ENCODE measurements around the gene CARMIL1.
"Not testable (repeated sequence)": the region's sequence is repeated elsewhere in the genome, so short reads cannot be mapped to it uniquely, and the experiment has no call there.

CARMIL1 gene

DNA sequence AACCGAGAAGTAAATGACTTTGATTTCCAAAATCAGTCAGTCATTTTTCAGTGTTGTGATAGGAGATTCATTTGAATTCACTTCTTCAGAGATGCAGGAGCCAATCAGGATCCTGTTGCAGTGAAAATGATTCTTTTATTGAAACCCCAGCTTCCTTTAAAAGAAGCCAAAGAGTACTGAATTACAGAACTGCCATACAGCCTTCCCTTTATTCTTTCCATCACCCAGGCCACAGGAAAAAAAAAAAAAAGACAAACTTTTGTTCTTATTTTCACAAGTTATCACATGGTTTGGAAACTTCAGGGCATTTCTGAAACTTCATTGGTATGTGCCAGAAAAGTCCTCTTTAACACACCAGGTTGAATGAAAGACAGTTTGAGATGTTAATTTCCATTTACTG, 1.8 kb upstream of the CARMIL1 start:
- DNase-seq (ENCODE audit: low spot score) = no peak

DNA sequence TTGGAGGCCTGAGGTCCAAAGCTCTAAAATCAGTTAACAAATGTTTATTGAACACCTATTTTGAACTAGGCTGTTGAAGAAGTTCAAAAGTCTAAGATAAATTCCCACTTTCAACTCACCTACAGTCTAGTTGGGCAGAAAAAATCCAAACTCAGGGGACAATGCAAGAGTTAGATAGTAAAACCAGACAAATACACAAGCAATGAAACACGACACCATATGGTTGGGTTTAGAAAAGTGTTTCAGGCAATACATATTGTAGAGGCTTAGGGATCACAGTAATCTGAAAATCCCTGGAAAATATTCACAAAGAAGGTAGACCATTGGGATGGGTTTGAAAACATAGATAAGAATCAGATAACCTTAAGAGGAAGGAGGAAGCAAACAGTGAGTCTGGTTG, 1.3 kb upstream of the CARMIL1 start:
- DNase-seq (ENCODE audit: low spot score) = no peak

DNA sequence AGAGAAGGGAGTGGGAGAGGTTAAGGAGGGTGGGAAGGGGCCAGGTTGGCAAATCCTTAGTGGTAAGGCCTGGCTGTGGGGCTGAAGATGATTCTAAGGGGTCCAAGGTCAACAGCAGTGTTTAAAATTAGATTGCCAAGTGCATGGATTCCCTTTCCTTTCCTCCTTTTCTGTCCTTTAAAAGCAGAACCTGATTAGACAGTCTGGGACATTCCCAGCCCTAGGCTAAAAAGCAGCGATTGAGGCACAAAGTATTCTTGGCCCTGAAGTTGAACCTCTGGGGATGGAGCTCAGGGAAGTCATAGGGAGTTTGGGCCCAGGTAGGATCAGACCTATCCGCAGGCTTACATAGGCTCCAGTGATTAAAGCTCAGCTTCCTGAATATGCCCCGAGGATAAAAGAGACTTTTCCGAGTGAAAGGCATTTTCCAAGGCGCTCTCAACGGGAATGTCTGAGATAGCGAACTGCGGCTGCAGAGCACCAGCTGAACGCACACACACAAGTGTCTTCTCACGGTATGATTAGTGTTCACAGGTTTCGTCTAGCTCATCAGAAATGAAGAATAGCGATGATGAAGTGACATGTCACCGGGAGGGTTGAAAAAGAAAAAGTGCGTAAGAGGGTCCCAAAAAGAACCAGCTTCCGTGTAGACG, 787 bp upstream of the CARMIL1 start:
- no peak for DNase-seq (ENCODE audit: low spot score)

DNA sequence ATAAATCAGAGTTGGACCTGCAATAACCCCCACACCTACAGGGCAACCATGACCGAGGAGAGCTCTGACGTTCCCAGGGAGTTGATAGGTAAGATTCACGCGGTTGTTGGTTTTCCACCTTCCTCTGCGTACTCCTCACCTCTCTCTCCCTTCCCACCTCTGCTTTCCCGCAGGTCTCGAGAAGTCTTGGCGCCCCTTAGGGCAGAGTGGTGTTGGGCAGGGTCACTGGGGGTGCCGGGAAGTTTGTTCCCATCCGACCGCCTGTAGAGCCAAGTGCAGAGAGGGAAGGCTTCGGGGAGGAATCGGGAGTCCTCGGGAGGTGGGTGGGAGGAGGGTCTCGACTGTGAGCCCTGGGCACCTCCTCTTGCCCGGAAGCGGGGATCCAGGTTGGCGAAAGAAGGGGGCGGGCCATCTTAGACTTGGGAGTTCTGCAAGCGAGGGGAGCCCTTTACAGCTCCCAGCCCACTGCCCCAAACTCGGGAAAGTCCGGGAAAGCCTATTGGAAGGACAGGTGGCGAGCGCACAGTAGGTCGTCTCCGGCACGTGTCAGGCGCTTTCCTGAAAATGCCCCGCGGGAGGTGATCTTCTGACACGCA, 672 bp downstream of the CARMIL1 start:
- DNase-seq (ENCODE audit: low spot score) = no peak

DNA sequence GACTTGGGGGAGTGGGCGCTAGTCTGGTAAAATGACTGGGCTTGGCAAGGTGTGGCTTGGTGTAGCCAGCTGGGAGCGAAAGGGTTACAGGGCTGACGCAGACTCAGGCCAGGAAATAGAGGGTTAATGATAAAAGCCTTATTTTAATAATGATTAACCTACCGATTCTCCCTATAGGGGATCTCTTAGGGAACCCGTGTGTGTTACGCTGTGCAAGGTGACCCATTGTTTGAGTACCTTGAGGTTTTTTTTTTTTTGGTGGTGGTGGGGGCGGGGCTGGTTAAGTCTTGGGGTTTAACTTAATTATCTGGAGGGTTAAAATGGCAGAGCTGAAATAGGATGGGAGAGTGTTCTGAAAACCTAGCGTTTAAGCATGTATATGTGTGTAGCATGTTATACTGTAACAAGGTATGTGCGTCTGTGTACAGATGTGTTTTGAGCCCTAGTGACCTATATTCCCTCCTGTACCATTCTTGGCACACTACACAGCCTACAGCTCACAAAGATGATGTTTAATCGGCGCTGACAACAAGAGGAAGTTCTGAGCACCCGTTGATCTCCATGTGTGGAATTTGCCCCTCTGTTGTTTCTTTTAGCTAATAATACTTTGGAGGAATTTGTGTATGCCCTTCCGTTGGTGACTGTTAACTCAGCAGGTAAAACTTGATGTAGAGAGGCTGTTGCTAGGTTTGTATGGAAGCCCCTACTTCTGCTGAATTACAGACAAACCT, 1.3 kb downstream of the CARMIL1 start:
- DNase-seq (ENCODE audit: low spot score) = no peak

DNA sequence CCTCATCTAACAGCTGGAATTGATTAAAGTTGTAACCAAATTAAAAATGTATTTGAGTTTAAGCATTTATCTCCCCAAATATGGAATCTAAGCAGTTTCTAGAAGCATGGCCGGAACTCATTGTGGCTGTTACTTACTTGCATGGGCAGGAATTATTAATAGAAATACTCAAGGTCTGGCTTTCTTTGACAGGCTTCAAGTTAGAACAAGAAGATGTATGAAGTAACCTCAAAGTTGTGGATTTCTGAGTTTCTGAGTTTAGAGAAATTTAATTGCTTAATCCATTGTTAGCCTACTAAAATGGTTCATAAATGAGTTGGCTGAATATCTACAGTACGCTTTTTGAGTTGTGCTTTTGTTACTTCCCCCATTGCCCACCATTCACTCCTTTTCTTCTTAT, 7.7 kb downstream of the CARMIL1 start:
- DNase-seq (ENCODE audit: low spot score) = no peak

DNA sequence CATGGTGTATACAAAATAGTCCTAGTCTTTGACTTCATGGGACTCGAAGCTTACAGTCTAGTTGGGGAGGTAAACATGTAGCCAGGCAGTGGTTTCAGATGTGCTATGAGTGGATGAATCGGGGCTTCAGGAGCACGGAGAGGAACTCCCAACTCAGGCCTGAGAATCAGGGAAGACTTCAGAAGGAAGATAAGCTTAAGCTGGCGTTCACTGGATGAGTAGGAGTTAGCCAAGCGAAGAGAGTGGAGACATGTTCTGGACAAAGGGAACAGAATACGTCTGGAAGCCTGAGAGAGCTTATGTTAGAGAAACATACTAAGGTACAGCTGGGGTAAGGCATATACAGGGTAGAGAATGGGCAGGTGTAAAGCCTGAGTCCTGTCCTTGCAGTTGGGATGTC, 8.8 kb downstream of the CARMIL1 start:
- no peak for DNase-seq (ENCODE audit: low spot score)

DNA sequence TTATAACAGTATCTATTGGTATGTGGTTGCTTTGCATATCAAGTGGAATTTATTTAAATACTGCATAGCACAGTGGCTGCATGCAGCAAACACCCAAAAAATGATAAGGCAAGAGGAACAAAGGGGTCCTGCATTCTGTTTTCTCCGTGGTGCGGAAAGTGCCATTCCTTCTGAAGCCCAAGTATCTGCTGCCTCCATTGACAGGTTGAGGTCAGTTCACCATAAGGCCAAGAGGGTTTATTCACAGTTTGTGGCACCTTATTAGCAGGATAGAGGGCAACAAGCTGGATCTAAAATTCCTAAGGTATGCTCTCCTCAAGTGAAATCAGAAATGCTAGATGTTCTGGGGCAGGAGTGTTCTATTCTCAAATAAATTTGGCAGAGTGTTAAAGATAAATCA, 9.3 kb downstream of the CARMIL1 start:
- no peak for DNase-seq (ENCODE audit: low spot score)

DNA sequence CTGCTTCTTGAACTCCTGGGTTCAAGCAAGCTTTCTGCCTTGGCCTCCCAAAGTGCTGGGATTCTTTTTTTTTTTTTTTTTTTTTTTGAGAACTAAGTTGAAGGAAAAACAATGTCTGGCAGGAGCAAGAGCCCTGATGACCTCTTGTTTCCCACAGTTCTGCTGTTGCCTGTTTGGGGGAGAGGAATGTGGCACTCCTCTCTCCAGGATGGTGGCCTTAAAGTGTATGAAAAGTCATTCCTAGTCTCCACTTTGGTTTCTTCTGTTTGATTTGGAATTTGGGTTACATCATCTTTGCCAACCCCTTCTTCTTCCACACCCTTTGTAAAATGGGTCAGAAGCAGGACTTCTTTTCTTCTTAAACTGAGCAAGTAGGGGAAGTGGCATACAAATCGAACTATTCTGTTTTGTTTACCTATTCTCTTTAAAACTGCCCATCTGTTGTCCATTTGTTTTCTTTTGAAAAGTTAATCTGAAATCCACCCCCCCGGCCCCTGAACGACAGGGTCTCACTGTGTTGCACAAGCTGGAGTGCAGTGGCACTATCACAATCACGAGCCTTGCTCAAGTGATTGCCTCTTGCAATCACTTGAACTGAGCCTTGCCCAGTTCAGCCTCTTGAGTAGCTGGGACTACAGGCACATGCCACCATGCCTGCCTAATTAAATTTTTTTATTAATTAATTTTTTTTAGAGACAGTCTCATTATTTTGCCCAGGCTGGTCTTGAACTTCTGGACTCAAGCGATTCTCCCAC, 11.3 kb downstream of the CARMIL1 start:
- no peak for DNase-seq (ENCODE audit: low spot score)

DNA sequence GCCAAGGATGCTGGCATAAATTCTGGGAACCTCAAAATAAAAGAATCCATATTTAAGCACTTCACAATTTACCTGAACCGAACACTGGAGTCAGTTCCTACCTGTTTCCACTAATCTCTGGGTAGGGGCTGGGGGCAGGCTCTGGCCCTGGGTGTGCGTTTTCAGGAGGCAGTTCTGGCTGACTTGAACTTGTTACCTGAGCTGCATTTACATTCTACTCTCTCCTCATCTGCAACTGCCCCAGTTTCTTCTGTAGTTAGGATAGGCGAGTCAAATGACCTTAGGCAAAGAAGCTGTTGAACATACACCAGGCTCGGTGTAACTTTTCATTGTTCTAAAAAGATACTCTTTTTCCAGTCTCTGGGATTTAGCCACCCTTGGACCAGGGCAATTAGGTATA, 13.2 kb downstream of the CARMIL1 start:
- no peak for DNase-seq (ENCODE audit: low spot score)

DNA sequence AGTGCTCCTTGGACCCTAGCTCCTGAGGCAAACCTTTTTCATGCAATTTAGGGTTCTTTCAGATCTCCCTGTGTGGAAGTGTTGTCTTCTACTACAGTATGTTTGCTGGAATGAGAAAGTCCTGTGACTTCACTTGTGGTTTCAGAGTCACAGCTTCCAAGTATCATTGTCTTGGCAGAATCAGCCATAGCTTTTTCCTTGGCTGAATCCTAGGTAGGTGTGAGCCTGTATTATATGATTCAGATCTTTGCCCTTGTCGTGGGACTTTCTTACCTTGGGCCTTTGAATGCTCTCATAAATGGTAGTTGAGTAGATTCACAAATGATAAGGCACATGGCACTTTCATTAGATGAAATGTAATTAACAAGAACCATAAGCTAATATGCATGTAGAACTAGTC, 16.5 kb downstream of the CARMIL1 start:
- no peak for DNase-seq (ENCODE audit: low spot score)

DNA sequence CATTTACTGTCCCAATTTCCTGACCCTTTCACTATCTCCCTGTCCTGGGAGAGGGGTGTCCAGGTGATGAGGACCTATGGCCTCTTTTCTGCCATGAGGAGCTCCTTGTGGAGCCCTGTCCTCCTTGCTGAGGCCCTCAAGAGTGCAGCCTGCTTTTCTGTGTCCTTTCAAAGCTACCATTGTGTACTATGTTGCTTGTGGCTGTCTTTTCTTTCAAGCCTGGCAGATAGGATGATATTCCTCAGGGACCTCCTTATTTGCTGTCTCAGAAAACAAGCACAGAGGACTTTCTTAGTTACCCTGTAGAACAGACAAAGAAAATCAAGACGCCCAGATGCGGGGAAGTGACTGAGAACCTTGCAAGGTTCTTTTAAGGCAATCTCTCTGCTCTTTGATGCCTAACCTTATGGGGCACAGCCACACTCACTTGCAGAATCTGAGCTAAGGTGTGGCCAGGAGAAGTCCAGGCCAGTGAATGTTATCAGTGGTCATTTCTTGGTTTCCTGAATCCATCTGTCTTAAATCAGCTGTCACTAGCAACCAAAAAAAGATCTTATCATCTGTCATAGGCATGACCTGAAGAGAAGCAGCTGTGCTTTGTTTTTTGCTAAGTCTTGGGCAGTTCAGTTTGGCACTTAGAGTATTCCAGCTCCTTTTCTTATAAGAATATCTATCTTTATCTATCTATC, 17.2 kb downstream of the CARMIL1 start:
- DNase-seq (ENCODE audit: low spot score) = peak; percentile 92

DNA sequence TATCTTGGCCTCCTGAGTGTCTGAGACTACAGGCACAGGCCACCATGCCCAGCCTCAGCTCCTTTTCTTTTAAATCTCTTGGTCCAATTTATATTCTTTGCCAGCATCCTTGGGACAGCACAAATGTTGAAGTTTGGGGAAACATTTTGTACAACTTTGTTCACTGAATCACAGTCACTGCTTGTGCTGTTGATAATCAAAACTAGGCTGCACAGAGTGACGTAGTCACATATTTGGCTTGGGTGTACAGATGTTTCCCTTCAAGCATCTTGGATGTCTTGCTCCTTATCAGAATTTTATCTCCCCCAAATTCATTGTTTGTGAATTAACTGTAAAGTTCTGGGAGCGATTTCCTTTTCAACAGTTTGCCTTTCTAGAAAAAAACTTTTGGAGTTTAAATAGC, 17.9 kb downstream of the CARMIL1 start:
- DNase-seq (ENCODE audit: low spot score) = no peak

DNA sequence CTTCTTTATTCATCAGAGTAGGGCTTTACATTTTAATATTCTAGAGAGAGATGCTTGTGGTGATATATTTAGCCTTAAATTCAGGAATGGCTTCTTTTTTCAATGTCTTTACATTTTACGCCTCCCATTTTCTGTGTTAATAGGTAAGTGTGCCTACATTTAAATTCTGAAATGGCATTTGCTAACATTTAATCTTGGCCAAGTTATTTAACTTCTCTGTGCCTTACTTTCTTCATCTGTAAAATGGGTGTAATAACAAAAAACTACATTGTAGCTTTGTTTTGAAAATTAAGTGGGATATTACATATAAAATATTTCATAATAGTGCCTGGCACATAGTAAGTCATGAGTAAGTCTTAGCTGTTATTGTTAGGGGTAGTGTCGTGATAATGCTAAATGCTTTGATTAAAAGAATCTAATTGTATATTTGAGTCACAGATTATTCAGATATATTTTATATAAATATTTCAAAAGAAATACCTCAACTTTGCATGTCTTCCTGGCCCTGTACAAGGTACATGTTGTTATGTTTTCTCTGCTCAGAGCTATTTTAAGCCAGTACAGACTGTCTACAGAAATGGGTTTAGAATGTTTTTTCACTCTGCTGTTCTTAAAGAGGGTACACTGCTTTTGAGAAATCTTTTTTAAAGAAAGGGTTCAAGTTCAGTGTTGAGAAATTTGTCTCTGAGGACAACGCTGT, 18.8 kb downstream of the CARMIL1 start:
- no peak for DNase-seq (ENCODE audit: low spot score)

DNA sequence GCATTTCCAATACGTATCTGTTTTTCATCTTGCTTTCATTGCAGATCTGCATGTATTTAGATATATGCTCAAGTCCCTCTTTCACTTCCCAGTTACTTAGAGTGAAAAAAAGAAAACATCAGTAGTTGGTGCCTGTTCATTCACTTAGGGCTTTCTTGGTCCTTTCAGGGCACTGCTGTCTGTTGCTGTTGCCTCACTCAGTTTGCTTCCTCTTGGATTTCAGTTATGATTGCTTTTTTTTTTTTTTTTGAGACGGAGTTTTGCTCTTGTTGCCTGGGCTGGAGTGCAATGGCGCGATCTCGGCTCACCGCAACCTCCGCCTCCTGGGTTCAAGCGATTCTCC, 19.3 kb downstream of the CARMIL1 start:
- not testable (repeated sequence) for DNase-seq (ENCODE audit: low spot score)

DNA sequence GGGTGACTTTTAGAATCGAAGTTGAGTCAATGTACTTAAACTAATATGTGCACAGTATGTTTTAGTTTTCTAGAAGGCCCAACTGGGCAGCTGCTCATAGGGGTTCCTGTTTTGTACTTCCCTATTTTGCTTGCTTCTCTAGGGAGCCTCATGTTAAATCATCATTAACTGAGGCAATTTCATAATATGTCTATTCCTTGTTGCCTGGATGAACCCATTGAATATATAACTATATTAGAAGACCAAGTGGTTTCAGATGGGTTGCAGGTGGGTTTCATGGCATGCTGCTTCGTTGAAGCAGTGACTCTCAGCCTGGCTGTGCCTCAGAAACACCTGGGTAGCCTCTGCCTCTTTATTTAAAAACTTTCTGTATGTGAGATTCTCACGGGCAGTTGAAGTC, 22.2 kb downstream of the CARMIL1 start:
- DNase-seq (ENCODE audit: low spot score) = no peak

DNA sequence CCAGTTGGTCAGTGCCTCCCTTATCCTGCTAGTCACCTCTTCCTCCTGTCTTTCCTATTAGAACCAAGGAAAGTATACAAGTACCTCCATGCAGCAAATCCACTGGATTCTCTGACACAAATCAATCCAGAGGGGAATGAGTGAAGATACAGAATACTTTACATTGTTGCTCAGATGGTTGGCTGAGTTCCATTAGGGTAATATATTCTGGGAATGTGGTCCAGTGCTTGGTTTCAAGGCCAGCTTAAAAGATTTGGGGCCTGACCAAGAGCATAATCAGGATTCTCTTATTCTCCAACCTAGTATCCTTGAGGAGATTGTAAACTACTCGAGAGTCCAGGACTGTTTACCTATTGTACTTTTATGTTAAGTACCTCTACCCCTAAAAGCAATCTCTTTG, 23.0 kb downstream of the CARMIL1 start:
- no peak for DNase-seq (ENCODE audit: low spot score)

DNA sequence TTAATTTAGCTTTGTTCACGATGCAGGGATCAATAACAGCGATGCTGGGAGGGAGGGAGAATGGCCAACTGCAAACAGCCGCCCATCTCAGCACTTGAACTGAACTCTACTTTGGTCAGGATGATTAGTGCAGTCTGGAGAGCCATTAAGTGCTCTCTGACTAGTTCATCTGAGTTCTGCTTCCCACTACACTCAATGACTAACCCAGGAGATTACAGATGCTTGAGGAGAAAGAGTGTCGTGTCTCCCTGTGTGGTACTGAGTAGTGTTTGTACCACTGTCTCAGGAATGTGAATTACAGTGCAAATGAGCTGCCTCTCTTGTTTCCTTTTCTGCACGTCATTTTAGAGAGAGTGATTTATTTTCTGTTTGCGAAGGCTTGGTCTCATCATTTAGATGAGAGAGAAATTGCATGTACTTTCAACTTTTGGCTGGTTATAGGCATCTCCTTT, 23.5 kb downstream of the CARMIL1 start:
- DNase-seq (ENCODE audit: low spot score) = peak; percentile 83

DNA sequence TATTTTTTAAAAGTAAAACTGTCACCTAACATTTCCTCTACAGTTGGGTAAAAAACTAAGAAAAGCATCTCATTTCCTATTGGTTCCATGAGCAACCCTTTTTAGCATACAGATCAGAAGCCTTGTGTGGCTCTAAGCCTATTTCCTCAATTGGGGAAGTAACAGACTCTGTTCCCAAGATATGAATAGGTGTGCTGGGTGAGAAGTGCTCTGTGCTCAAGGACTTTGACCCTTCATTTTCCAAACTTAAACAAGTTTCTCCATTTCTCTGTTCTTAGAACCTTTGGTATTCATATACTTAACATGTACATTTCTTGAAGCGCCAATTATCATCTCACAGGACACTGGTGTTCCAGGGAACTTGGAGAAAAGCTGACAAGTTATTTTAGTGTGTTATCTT, 24.1 kb downstream of the CARMIL1 start:
- DNase-seq (ENCODE audit: low spot score) = no peak

DNA sequence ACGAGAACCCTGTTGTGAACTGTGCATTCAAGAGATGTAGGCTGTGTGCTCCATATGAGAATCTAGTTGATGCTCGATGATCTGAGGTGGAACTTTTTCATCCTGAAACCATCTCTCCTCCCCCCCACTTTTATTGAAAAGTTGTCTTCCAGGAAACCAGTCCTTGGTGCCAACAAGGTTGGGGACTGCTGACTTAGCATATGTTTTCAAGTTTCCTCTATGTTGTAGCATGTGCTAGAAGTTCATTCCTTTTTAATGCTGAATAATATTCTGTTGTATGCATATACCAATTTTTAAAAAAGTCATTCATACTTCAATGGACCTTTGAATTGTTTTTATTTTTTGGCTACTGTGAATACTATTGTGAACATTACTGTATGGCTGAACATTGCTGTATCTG, 27.2 kb downstream of the CARMIL1 start:
- DNase-seq (ENCODE audit: low spot score) = no peak

DNA sequence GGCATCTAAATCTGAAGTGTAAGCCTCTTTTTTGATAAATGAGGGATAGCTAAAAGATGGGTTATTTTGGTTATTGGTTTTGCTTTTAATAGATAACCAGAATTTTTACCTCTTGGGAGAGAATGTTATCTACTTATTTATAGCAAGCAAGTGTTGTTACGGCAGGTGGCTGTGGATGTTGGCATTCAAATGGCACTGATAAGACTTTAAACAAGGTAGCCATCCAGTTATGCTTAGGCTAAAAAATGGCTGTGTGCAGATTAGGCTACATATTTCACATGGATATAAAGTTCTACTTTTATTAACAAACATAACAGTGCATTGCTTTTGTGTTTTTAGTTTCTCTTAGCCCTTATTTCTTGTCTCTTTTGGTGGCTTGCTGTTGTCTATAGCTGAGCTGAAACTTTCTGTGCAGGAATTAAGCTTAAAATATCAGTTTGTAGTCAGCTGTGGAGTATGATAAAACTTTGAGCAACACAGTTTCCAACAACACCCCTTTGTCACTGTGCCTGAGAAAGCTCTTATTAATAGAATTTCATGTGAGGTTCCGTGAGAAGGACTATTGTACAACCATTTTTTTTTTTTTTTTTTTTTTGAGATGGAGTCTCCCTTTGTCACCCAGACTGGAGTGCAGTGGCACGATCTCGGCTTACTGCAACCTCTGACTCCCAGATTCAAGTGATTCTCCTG, 28.8 kb downstream of the CARMIL1 start:
- DNase-seq (ENCODE audit: low spot score) = no peak

Measured in SK-N-DZ (cell line).